Mammary epithelial cell (primary cell): ENCODE data around the gene ENTHD1.

Experiments
- EZH2 ChIP-seq: IDR thresholded peaks from 2 replicates; pipeline ENCODE4 v1.6.1; 2012; ENCODE audit warnings: low read length, inconsistent platforms, borderline replicate concordance
- TF ChIP-seq, protein P1 (sequence below), 2 donors: IDR thresholded peaks in 1 of 2; conservative IDR thresholded peaks in 1 of 2; 2 replicates each; pipeline ENCODE4 v1.5.1; 2011 to 2012; ENCODE audit warnings: inconsistent platforms in 2 of 2, low read length in 2 of 2, mild to moderate bottlenecking in 2 of 2, control low read depth in 1 of 2, low read depth in 1 of 2; ENCODE audit not compliant: insufficient read depth in 1 of 2; ENCODE audit errors: extremely low read depth in 1 of 2

DNA sequence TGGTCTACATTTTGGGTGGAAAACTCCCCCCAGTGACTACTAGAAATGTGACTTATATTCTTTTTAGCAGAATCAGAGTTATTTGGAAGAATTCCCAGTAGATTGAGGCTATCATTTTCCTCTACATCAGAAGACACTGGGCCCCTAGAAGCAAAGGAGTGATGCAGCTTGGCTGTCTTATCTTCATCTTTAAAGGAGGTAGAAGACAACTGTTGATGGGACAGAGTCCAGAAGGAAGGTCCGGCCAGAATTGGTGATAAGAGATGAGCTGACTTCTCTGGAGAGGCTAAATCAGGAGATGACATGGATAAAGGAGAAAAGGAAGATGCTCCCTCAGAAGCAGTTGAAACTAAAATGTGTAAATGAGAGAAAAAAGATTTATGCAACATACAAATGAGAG is 149.6 kb downstream of the ENTHD1 start:
- TF ChIP-seq, protein P1, sequence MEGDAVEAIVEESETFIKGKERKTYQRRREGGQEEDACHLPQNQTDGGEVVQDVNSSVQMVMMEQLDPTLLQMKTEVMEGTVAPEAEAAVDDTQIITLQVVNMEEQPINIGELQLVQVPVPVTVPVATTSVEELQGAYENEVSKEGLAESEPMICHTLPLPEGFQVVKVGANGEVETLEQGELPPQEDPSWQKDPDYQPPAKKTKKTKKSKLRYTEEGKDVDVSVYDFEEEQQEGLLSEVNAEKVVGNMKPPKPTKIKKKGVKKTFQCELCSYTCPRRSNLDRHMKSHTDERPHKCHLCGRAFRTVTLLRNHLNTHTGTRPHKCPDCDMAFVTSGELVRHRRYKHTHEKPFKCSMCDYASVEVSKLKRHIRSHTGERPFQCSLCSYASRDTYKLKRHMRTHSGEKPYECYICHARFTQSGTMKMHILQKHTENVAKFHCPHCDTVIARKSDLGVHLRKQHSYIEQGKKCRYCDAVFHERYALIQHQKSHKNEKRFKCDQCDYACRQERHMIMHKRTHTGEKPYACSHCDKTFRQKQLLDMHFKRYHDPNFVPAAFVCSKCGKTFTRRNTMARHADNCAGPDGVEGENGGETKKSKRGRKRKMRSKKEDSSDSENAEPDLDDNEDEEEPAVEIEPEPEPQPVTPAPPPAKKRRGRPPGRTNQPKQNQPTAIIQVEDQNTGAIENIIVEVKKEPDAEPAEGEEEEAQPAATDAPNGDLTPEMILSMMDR (conservative IDR thresholded peaks at IDR 0.05 in 1 of 2, IDR thresholded peaks at IDR 0.05 in 1 of 2; ENCODE audit: extremely low read depth in 1 of 2, insufficient read depth in 1 of 2, low read depth in 1 of 2, low read length in 2 of 2), result no peak
- no peak for TF ChIP-seq EZH2
